Measurements from ENCODE around the gene GDPGP1. TPM values are rescaled to one million over a fixed set of nuclear protein-coding genes. Genes with fewer than 3 reads are reported as not detected.
"Not testable (repeated sequence)": the region's sequence is repeated elsewhere in the genome, so short reads cannot be mapped to it uniquely, and the experiment has no call there.

GDPGP1 gene
- total RNA-seq, 4 donors from 2014 or later: 2.2 to 3.6 (median 2.9) TPM

DNA sequence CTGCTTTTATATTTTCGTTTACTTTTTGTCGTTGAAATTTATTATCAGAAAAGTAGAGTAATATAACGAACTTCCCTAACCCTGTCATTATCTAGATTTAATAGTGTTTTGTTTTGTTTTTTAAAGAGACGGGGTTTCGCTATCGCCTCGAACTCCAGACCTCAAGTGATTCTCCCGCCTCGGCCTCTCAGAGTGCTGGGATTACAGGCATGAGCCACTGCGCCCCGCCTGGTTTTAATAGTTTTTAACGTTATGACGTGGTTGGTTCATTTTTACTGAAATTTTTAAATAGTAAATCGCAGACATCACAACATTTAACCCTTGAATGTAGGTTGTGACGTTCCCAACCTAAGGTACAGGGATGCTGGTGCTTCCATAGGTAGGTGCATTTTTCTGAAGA lies 32.5 kb downstream of the GDPGP1 start:
- peak overlapping the region; percentile 99 for H3K27ac ChIP-seq
- TF ChIP-seq, protein P1, sequence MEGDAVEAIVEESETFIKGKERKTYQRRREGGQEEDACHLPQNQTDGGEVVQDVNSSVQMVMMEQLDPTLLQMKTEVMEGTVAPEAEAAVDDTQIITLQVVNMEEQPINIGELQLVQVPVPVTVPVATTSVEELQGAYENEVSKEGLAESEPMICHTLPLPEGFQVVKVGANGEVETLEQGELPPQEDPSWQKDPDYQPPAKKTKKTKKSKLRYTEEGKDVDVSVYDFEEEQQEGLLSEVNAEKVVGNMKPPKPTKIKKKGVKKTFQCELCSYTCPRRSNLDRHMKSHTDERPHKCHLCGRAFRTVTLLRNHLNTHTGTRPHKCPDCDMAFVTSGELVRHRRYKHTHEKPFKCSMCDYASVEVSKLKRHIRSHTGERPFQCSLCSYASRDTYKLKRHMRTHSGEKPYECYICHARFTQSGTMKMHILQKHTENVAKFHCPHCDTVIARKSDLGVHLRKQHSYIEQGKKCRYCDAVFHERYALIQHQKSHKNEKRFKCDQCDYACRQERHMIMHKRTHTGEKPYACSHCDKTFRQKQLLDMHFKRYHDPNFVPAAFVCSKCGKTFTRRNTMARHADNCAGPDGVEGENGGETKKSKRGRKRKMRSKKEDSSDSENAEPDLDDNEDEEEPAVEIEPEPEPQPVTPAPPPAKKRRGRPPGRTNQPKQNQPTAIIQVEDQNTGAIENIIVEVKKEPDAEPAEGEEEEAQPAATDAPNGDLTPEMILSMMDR (IDR thresholded peaks at IDR 0.05): no peak
- TF ChIP-seq POLR2AphosphoS5 (IDR thresholded peaks at IDR 0.05) (no peak), EP300 (IDR thresholded peaks at IDR 0.05) (no peak), POLR2A (IDR thresholded peaks at IDR 0.05) (no peak)
- H3K4me1 ChIP-seq: peaks cover 58% of the 10 kb centered on the region
- no peak for DNase-seq (ENCODE audit: low spot score in 2 of 2)
- WGBS: 6% methylated on average over 15 of the region's 15 CpGs
- H3K9me3 ChIP-seq: no peaks in the 10 kb centered on the region
- H3K27me3 ChIP-seq: no peaks in the 10 kb centered on the region
- H3K4me3 ChIP-seq: peak overlapping the region; percentile 84
- peaks cover 19% of the 10 kb centered on the region for H3K36me3 ChIP-seq

GRCh38 chr15:90268415-90268814 lies 34.4 kb downstream of the GDPGP1 start:
- Histone ChIP-seq H3K27ac (no peak overlapping the region), H3K4me1 (peaks cover 47% of the 10 kb centered on the region), H3K9me3 (no peaks in the 10 kb centered on the region), H3K4me3 (no peak overlapping the region), H3K27me3 (no peaks in the 10 kb centered on the region), H3K36me3 (peaks cover 37% of the 10 kb centered on the region)
- WGBS: 55% methylated on average over 1 of the region's 1 CpG
- TF ChIP-seq POLR2A (IDR thresholded peaks at IDR 0.05) (no peak), EP300 (IDR thresholded peaks at IDR 0.05) (no peak), POLR2AphosphoS5 (IDR thresholded peaks at IDR 0.05) (no peak)
- TF ChIP-seq, protein P1 (IDR thresholded peaks at IDR 0.05): no peak
- no peak for DNase-seq (ENCODE audit: low spot score in 2 of 2)

GRCh38 chr15:90270502-90271150 lies 36.6 kb downstream of the GDPGP1 start:
- Histone ChIP-seq H3K9me3 (no peaks in the 10 kb centered on the region), H3K27me3 (no peaks in the 10 kb centered on the region), H3K4me3 (no peak overlapping the region), H3K4me1 (peaks cover 37% of the 10 kb centered on the region), H3K27ac (no peak overlapping the region), H3K36me3 (peaks cover 58% of the 10 kb centered on the region)
- 90% methylated on average over 10 of the region's 10 CpGs for WGBS
- TF ChIP-seq POLR2AphosphoS5 (IDR thresholded peaks at IDR 0.05): no peak
- TF ChIP-seq EP300 (IDR thresholded peaks at IDR 0.05): no peak
- TF ChIP-seq, protein P1 (IDR thresholded peaks at IDR 0.05): no peak
- TF ChIP-seq POLR2A (IDR thresholded peaks at IDR 0.05): no peak
- peak in 1 of 2 donors; percentile 9 for DNase-seq (ENCODE audit: low spot score in 2 of 2)

DNA sequence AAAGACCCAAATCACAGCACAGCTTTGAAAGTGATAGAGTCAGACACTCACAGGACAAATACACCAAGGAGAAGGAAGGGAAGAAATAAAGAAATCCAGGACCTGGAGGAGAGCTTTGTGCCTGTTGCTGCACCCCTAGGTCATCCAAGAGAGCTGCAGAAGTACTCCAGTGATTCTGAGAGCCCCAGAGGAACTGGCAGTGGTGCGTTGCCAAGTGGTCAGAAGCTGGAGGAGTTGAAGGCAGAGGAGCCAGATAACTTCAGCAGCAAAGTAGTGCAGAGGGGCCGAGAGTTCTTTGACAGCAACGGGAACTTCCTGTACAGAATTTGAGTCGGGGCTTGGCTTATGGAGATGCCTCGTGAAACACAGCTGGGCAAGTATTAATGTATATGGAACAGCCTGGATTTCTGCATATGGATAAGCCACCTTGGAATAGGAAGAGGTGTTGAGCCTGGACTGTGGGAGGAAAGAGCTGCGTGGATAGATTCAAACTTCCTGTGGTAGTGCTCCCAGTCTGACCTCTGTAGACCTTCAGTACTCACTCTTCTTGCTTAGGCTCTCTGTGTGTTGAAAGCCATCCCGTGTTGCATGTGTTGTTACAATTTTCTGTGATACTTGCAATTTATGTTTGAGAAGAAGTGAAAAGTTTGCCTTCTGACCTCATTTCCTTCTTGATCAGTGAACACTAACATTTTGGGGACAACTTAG lies 37.6 kb downstream of the GDPGP1 start:
- no peak overlapping the region for H3K4me3 ChIP-seq
- peaks cover 33% of the 10 kb centered on the region for H3K4me1 ChIP-seq
- TF ChIP-seq POLR2AphosphoS5 (IDR thresholded peaks at IDR 0.05) (no peak), POLR2A (IDR thresholded peaks at IDR 0.05) (no peak), EP300 (IDR thresholded peaks at IDR 0.05) (no peak)
- TF ChIP-seq, protein P1 (IDR thresholded peaks at IDR 0.05): no peak
- peaks cover 59% of the 10 kb centered on the region for H3K36me3 ChIP-seq
- no peaks in the 10 kb centered on the region for H3K9me3 ChIP-seq
- WGBS: 66% methylated on average over 7 of the region's 7 CpGs
- no peaks in the 10 kb centered on the region for H3K27me3 ChIP-seq
- H3K27ac ChIP-seq: no peak overlapping the region
- peak in 1 of 2 donors; percentile 4 for DNase-seq (ENCODE audit: low spot score in 2 of 2)

DNA sequence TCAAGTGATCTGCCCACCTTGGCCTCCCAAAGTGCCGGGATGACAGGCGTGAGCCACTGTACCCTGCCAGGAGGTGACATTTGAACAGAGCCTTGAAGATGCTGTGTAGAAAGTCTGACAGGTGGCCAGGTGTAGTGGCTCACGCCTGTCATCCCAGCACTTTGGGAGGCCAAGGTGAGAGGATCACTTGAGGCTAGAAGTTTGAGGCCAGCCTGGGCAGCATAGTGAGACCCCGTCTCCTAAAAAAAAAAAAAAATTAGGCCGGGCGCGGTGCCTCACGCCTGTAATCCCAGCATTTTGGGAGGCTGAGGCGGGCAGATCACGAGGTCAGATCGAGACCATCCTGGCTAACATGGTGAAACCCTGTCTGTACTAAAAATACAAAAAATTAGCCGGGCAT lies 44.5 kb downstream of the GDPGP1 start:
- WGBS: 97% methylated on average over 12 of the region's 12 CpGs
- not testable (repeated sequence) for H3K27ac ChIP-seq, H3K9me3 ChIP-seq, H3K4me3 ChIP-seq, H3K4me1 ChIP-seq, H3K27me3 ChIP-seq
- peaks cover 21% of the 10 kb centered on the region for H3K36me3 ChIP-seq
- DNase-seq (ENCODE audit: low spot score in 2 of 2): peak in 1 of 2 donors; percentile 29

DNA sequence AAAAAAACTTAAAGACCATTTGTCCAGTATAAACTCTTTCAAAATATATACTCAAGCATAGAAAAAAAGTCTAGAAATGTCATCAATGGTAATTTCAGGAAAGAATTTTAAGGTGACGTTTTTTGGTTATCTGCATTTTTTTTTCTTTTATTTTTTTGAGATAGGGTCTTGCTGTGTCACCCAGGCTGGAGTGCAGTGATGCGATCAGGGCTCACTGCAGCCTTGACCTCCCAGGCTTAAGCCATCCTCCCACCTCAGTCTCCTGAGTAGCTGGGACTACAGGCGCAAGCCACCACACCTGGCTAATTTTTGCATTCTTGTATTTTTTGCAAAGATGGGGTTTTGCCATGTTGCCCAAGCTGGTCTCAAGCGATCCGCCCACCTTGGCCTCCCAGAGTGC lies 46.7 kb downstream of the GDPGP1 start:
- H3K36me3 ChIP-seq; H3K4me1 ChIP-seq; DNase-seq (ENCODE audit: low spot score in 2 of 2); H3K27me3 ChIP-seq; H3K27ac ChIP-seq; H3K9me3 ChIP-seq; H3K4me3 ChIP-seq: not testable (repeated sequence)
- WGBS: 88% methylated on average over 5 of the region's 5 CpGs

GRCh38 chr15:90281637-90282036 lies 47.6 kb downstream of the GDPGP1 start:
- H3K27ac ChIP-seq; H3K36me3 ChIP-seq; H3K4me1 ChIP-seq; DNase-seq (ENCODE audit: low spot score in 2 of 2); H3K9me3 ChIP-seq; H3K27me3 ChIP-seq; H3K4me3 ChIP-seq: not testable (repeated sequence)
- WGBS: 90% methylated on average over 6 of the region's 6 CpGs
